Sigmoid colon (tissue), 7 donors: ENCODE results near the gene ADCY3. TPM values are rescaled to one million over a fixed set of nuclear protein-coding genes. Genes with fewer than 3 reads are reported as not detected.

Source experiments
- DNase-seq: peaks from one replicate; pipeline ENCODE4 v3.0.0-alpha.2; 2019
- H3K27ac ChIP-seq, 4 donors: fragments of 200-600 bp; sonication (generic); one replicate each; pipeline ENCODE4 v1.5.1; 2016 to 2019; ENCODE audit warnings: mild to moderate bottlenecking in 1 of 4
- H3K27me3 ChIP-seq, 3 donors: fragments of 200-600 bp; sonication (generic); one replicate each; pipeline ENCODE4 v1.5.1; 2019; ENCODE audit warnings: mild to moderate bottlenecking in 1 of 3
- H3K36me3 ChIP-seq, 4 donors: fragments of 200-600 bp; sonication (generic); one replicate each; pipeline ENCODE4 v1.5.1; 2016 to 2019
- H3K4me1 ChIP-seq, 4 donors: fragments of 200-600 bp; sonication (generic); one replicate each; pipeline ENCODE4 v1.5.1; 2017 to 2019
- H3K4me3 ChIP-seq, 4 donors: fragments of 200-600 bp; sonication (generic); one replicate each; pipeline ENCODE4 v1.5.1; 2017 to 2019; ENCODE audit warnings: mild to moderate bottlenecking in 2 of 4, moderate library complexity in 1 of 4
- H3K9me3 ChIP-seq, 4 donors: fragments of 200-600 bp in 3 of 4; sonication (generic) in 3 of 4; one replicate each; pipeline versions ENCODE4 v1.5.1 to v1.6.1; 2013 to 2019
- CTCF ChIP-seq, 4 experiments: fragments of 450-650 bp in 3 of 4; fragments of 200-600 bp in 1 of 4; IDR thresholded peaks; one replicate each; pipeline ENCODE4 v1.5.1; 2016 to 2019; ENCODE audit warnings: antibody characterized with exemption in 4 of 4, mild to moderate bottlenecking in 3 of 4, moderate library complexity in 2 of 4
- EP300 ChIP-seq, 4 donors: sonication (generic); formaldehyde crosslinking; IDR thresholded peaks; one replicate each; pipeline ENCODE4 v1.6.1; 2017; ENCODE audit warnings: antibody characterized with exemption in 4 of 4
- POLR2A ChIP-seq, 2 donors: fragments of 450-650 bp; IDR thresholded peaks; one replicate each; pipeline ENCODE4 v1.6.1; 2016; ENCODE audit warnings: antibody characterized with exemption in 2 of 2, mild to moderate bottlenecking in 2 of 2, moderate library complexity in 2 of 2
- POLR2AphosphoS5 ChIP-seq, 4 donors: sonication (generic); formaldehyde crosslinking; IDR thresholded peaks; one replicate each; pipeline ENCODE4 v1.6.1; 2017; ENCODE audit warnings: antibody characterized with exemption in 4 of 4
- WGBS, 2 donors: extraction: QIAGEN DNeasy Blood & Tissue Kit; methylation state at CpG; one replicate each; pipeline ENCODE4 v1.1.7; 2013; 5-methylcytosine and 5-hydroxymethylcytosine counted together
- intact Hi-C: fragments of 100-400 bp; cut with DNase I; formaldehyde crosslinking; loops from one replicate; pipeline ENCODE4 v1.15.1; 2023
- polyA plus RNA-seq, 3 donors: library from polyadenylated mRNA; stranded (reverse); fragments of 200-250 nt; gene quantifications; one replicate each; pipeline ENCODE4 v1.2.3, GENCODE V29; 2013
- small RNA-seq, 3 donors: library from RNA; depleted of rRNA; stranded (forward); fragments of <200 nt; gene quantifications; one replicate each; pipeline ENCODE3, GENCODE V24; 2016
- total RNA-seq, 4 donors: library from RNA; depleted of rRNA; stranded (reverse); fragments of >200 nt; gene quantifications; one replicate each; pipeline ENCODE4 v1.1.0, GENCODE V29; 2016
- donor health status: healthy with polysubstance abuse.
- donor health status: Bipolar disorder and iron deficiency.
- donor health status: healthy.

ADCY3 gene
- total and polyA plus RNA-seq, 7 donors, result 3.5 to 43.8 (median 17.5) TPM

GRCh38 chr2:24774373-24774772 is 145.7 kb downstream of the ADCY3 start:
- DNase-seq, result no peak
- TF ChIP-seq POLR2AphosphoS5 (IDR thresholded peaks at IDR 0.05) (no peak), POLR2A (IDR thresholded peaks at IDR 0.05) (no peak), CTCF (IDR thresholded peaks at IDR 0.05) (no peak), EP300 (IDR thresholded peaks at IDR 0.05) (no peak)
- Histone ChIP-seq H3K36me3 (peaks cover 0 to 14% (median 5%) of the 10 kb centered on the region in 4 donors), H3K27ac (no peak overlapping the region), H3K27me3 (no peaks in the 10 kb centered on the region), H3K9me3 (no peaks in the 10 kb centered on the region), H3K4me3 (no peak overlapping the region), H3K4me1 (no peaks in the 10 kb centered on the region)
- WGBS, 2 donors, result 85 to 86% methylated on average over 3 of the region's 3 CpGs
- intact Hi-C loops, result no loop called here

- peaks cover 0 to 33% (median 5%) of the 10 kb centered on the region in 4 donors for H3K36me3 ChIP-seq
- no peak overlapping the region for H3K27ac ChIP-seq
- intact Hi-C loops, result no loop called here
- H3K4me1 ChIP-seq, result no peaks in the 10 kb centered on the region
- 95% methylated on average over 5 of the region's 5 CpGs for WGBS, 2 donors
- H3K4me3 ChIP-seq, result no peak overlapping the region
- no peaks in the 10 kb centered on the region for H3K27me3 ChIP-seq
- no peak for DNase-seq
- no peak for TF ChIP-seq CTCF (IDR thresholded peaks at IDR 0.05)
- no peak for TF ChIP-seq EP300 (IDR thresholded peaks at IDR 0.05)
- no peak for TF ChIP-seq POLR2A (IDR thresholded peaks at IDR 0.05)
- no peak for TF ChIP-seq POLR2AphosphoS5 (IDR thresholded peaks at IDR 0.05)
- H3K9me3 ChIP-seq, result no peaks in the 10 kb centered on the region
These were observed 148.1 kb downstream of the ADCY3 start for GRCh38 chr2:24771764-24772586.

GRCh38 chr2:24771061-24771460 is 149.0 kb downstream of the ADCY3 start:
- Histone ChIP-seq H3K36me3 (peaks cover 0 to 38% (median 5%) of the 10 kb centered on the region in 4 donors), H3K4me1 (no peaks in the 10 kb centered on the region), H3K27ac (no peak overlapping the region), H3K9me3 (no peaks in the 10 kb centered on the region), H3K4me3 (no peak overlapping the region), H3K27me3 (no peaks in the 10 kb centered on the region)
- 92 to 95% methylated on average over 5 of the region's 5 CpGs for WGBS, 2 donors
- no peak for DNase-seq
- TF ChIP-seq CTCF (IDR thresholded peaks at IDR 0.05) (no peak), POLR2A (IDR thresholded peaks at IDR 0.05) (no peak), POLR2AphosphoS5 (IDR thresholded peaks at IDR 0.05) (no peak), EP300 (IDR thresholded peaks at IDR 0.05) (no peak)
- intact Hi-C loops, result no loop called here

Small RNA genes lying within 50 kb of the gene (small RNA-seq; reads per million reads assigned to genes)
- 0 reads per million in 3 donors for gene AC013267.1
- 0 reads per million in 3 donors for gene RF00016

Other genes with a start within 250 kb of the ADCY3 start
- 10 to 100 TPM; 10.5 to 36.0 (median 14.2) TPM for gene PTRHD1, start 126.8 kb downstream of the ADCY3 start, total RNA-seq
- gene PTRHD1, start 126.8 kb downstream of the ADCY3 start, polyA plus RNA-seq, result 10 to 100 TPM; 35.5 to 56.4 (median 55.3) TPM
- 1 to 10 TPM in 2 of 4 donors, under 1 TPM in 2; 0.49 to 5.7 (median 1.7) TPM for gene CENPO, start 126.8 kb downstream of the ADCY3 start, total RNA-seq
- 10 to 100 TPM in 1 of 3 donors, 1 to 10 TPM in 2; 4.9 to 10.4 (median 6.0) TPM for gene CENPO, start 126.8 kb downstream of the ADCY3 start, polyA plus RNA-seq
- gene DNAJC27, start 51.7 kb upstream of the ADCY3 start, total RNA-seq, result 10 to 100 TPM in 1 of 4 donors, 1 to 10 TPM in 3; 6.3 to 12.5 (median 7.8) TPM
- 1 to 10 TPM in 2 of 3 donors, under 1 TPM in 1; 0.60 to 3.3 (median 1.6) TPM for gene DNAJC27, start 51.7 kb upstream of the ADCY3 start, polyA plus RNA-seq
- 1 to 10 TPM in 3 of 4 donors, under 1 TPM in 1; 0.49 to 1.9 (median 1.6) TPM for gene EFR3B, start 121.8 kb upstream of the ADCY3 start, total RNA-seq
- gene EFR3B, start 121.8 kb upstream of the ADCY3 start, polyA plus RNA-seq, result under 1 TPM; under 0.01 to 0.50 (median 0.23) TPM
- gene POMC, start 248.3 kb upstream of the ADCY3 start, total RNA-seq, result 10 to 100 TPM; 18.1 to 34.2 (median 20.4) TPM
- 1 to 10 TPM in 2 of 3 donors, under 1 TPM in 1; 0.69 to 3.1 (median 3.0) TPM for gene POMC, start 248.3 kb upstream of the ADCY3 start, polyA plus RNA-seq